Stimulated activated CD4-positive, alpha-beta T cell treated with anti-CD3 and anti-CD28 coated beads, Interleukin-15, amount 100 ng/mL, for 24 hours (primary cell): ENCODE measurements around the gene AGAP2.
"Not testable (repeated sequence)": the region's sequence is repeated elsewhere in the genome, so short reads cannot be mapped to it uniquely, and the experiment has no call there.

Experiments used
- DNase-seq: peaks from one replicate; pipeline ENCODE4 v3.0.0-alpha.2; 2020

Gene AGAP2

DNA sequence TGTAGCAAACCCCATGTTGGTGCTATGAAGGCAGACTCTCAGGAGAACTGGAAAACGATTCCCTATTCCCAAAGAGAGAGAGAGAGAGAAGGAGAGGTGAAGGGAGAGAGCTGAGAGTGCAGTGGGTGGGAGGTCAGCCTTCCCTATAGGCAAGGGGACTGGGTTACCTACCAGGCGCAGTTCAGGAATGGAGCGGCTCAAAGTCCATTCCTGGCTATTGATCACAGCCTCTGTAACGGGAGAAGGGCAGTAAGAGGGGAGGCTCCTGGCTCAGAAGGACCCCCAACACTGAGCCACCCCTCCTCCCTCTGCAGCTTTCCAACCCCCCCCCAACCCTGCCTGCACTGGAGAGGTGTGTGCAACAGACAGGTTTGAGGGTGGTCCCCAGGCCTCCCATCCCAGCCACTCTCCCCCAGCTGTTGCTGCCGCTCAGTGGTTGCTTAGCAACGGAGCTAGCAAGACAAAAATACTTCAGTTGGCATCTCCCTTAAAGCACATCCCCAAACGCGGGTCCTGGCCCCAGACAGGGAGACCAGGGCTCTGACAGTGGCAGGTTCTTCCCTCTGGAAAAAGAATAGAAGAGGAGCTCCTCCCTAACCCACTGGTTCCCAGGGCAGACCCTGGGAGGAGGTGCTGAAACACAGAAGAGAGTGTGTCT is 3.2 kb downstream of the AGAP2 start:
- DNase-seq = no peak

DNA sequence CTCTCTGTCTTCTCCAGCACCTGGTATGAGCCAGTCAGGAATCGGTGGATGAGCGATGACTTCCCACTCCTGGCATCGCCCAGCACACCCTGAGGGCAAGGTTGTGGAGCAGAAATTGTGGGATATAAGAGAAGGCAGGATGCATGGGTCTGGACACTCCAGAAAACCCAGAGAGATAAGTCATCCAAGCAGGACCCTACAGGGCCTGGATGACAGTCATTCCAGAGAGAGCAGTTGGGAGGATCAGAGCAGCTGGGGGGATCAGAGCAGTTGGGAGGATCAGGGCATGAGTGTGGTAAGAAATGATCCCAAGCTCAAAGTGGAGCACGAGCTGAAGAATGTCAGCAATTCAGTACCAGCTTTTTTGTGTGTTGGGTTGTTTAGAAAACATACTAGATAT is 4.0 kb downstream of the AGAP2 start:
- no peak for DNase-seq

GRCh38 chr12:57733928-57734327 is 4.6 kb downstream of the AGAP2 start:
- DNase-seq = no peak

- no peak for DNase-seq
Observed at GRCh38 chr12:57732726-57733593, 5.6 kb downstream of the AGAP2 start.

DNA sequence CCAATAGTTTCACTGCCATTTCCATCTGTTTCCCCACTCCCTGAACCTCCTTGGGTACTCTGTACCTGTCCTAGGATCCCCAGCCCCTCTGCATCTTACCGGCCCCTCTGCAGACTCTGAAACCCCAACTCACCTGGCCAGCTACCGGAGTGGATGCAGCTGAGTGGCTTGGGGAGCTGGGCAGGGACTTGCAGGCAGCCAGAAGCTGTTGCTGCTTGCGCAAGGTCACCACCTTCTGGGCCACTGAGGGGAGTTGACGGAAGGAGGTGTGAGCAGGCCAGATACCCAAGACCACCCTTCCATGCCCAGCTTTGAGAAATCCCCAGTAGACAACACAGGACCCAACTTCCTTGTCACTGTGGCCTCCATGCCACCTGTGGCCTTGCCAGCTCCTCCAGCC is 6.3 kb downstream of the AGAP2 start:
- DNase-seq = no peak

GRCh38 chr12:57731411-57732080 is 7.0 kb downstream of the AGAP2 start:
- DNase-seq = no peak

- DNase-seq = no peak
Observed at GRCh38 chr12:57730336-57731067, 8.0 kb downstream of the AGAP2 start.

- DNase-seq = no peak
Observed at GRCh38 chr12:57729321-57729844, 9.2 kb downstream of the AGAP2 start.

DNA sequence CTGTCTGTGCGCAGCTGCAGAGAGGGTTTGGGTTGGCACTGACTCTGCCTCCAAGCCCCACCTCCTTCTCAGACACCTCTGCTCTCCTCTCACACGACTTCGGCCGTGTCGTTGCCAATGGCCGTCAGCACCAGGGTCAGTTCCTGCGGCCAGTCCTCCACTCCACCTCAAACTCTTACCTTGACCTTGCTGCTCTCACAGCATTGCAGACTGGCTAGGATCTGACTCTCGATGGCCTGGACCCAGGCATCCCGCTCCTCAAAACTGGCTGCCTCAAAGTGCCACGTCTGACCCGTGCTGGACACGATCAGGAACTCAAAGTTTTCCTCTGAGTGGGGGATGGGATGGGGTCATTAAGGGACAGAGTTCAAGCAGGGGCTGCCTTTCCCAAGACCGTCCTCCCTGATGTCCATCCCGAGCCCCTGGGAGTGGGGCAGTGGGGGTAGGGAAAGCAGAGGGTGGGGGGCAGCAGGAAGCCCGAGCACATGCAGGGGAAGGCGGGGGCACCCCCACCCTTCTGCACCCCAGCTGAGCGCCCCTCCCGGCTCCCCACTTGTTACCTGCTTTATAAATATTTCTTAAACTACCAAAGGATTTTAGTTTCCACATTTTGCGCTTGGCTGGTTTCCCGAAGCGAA is 10.7 kb downstream of the AGAP2 start:
- no peak for DNase-seq

DNA sequence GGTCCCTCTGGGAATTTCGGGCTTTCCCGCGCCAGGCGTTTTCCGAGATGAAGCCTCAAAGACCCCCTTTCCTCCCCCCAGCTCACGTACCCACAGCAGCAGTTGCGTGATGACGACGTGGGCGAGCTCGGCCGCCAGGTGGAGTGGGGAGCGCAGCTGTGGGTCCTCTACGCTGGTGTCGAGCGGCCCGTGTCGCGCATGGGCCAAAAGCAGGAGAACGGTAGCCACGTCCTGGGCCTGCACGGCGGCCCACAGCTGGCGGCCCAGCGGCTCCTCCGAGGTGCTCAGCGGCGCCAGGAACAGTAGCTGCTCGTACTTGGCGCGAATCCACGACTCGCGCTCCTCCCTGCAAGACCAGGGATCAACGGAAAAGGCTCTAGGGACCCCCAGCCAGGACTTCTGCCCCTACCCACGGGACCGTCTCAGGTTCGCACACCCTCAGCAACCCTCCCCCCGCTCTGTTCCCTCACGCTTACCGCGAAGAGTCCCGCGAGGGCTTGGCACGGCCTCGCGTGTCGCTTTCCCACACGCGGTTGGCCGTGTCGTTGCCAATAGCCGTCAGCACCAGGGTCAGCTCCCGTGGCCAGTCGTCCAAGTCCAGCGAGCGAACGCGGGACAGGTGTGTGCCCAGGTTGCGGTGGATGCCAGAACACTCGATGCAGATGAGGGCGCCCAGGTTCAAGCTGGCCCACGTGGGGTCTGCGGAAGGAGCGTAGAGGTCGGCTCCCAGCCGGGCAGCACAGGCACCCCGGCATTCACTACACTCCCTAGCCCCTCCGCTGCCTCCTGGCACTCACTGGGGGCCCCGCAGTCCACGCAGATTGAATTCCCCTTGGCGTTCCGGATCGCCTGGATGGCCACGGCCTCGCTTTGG is 11.4 kb downstream of the AGAP2 start:
- DNase-seq = no peak

- DNase-seq = peak; percentile 40
Observed at GRCh38 chr12:57726151-57726883, 12.2 kb downstream of the AGAP2 start.

GRCh38 chr12:57725851-57726150 is 12.7 kb downstream of the AGAP2 start:
- DNase-seq = no peak

GRCh38 chr12:57724936-57725740 is 13.4 kb downstream of the AGAP2 start:
- DNase-seq = no peak

DNA sequence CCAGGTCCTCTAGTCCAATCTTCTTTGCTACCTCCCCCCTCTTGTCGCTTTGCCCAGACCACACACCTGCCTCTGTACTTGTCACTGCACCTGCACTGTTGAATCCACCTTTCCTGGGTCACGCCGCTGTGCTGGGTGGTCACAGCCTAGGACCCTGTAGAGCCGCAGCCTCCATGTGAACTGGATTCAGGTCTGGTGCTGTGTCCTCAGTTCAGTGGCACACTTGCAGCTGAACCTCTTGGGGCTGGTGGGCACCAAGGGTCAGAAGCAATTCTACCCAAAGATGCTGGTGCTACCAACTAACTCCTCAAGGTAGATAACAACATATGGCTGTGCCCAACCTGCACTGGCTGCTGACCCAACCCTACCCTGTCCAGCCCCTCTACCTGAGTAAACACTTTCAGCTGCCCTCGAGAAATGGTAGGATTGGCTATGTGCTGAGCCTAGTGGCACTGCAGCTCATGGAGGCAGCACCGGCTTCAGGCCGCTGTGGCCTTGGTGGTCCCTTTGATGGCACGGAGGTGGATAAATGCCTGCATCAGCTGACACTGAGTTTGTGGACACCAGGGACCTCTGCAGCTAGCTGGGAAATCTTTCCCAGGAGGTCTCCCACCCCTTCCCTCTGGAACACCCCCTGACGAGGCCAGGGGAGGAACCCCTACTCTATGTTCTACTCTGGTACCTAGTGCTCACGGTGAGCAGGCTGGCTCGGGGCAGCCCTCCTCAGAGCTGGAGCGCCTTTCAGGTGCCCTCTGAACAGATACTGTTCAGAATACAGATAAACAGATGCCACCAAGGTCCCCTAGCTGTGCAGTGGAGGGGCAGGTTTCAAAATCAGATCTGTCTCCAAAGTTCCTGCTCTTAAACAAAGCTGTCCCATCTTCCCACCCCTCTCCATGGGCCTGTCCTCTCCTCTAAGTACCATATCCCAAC is 14.3 kb downstream of the AGAP2 start:
- DNase-seq = no peak

- DNase-seq = no peak
Observed at GRCh38 chr12:57723630-57723962, 14.9 kb downstream of the AGAP2 start.

DNA sequence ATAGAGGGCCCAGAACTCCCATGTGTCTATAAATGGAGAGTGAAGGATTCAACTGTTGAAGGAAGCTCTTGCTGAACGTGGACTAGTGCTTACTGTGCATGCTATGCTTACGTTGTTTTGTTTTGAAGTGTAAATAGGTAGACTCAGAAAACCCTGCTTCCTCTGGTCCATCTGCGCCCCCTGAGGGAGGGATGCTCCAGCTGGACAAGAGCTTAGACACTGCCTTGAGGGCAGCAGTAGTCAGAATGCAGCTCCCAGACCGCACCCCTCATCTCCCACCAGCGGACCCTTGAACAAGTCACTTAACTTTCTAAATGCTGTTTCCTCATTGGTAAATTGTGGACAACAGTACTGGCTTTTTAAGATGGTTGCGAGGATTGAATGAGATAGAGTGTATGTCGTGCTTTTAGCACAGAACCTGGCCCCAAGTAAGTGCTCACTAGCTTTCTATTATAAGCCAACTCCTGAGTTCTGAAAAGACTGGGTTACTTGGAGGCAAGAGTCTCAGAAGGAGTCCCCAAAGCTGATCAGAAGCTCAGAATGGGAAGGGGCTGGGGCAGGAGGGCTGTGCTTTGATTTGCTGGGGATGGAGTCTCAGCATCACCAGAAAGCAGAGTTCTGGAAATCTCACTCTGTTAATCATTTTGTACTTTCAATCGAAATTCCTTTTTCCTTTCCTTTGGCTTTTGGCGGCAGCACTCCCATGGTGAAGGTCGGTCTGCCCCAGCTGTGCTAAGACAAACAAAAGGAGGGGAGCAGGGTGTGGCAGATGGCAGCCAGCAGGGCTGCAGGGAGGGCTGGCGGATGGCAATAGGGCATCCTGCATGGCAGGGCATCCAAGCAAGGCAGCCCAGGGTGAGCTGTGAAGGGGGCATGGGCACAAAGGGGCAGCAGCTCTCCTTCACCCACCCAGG is 15.6 kb downstream of the AGAP2 start:
- no peak for DNase-seq

- not testable (repeated sequence) for DNase-seq
Observed at GRCh38 chr12:57721846-57722608, 16.5 kb downstream of the AGAP2 start.
